Stimulated activated CD4-positive, alpha-beta T cell treated with anti-CD3 and anti-CD28 coated beads, Interleukin-4, amount 100 ng/mL, for 4 hours (primary cell): Measurements from ENCODE around the gene ZNF185.

Experiments
- DNase-seq, 2 experiments: peaks; one replicate each; pipeline ENCODE4 v3.0.0-alpha.2; 2020

The ZNF185 gene

DNA sequence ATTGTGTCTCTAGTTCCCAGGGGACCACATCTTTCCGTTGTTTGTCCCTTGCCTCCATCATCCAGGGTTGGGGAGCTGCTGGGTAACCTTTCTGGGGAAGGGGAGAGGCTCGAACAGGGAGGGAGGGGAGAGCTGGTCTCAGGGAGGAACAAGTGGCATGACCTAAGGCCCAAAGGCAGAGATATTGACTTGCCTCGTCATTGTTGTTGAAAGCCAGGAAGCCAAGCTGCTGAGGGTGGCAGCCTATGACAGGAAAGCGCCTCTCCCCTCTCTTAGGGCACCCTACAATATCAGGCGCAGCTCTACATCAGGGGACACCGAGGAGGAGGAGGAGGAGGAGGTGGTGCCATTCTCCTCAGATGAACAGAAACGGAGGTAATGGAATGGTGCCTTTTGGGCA lies 20.8 kb downstream of the ZNF185 start:
- DNase-seq: no peak

DNA sequence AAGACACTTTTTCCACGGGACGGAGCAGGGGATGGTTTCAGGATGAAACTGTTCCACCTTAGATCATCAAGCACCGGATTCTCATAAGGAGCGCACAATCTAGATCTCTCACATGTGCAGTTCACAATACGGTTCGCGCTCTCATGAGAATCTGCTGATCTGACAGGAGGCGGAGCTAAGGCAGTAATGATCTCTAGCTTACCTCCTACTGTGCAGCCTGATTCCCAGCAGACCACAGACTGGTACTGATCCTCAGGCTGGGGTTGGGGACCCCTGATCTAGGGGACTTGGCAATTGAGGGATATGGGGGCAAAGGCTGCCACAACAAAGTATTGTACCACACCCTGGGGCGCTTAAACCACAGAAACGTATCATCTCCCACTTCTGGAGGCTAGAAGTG lies 25.7 kb downstream of the ZNF185 start:
- DNase-seq: no peak

DNA sequence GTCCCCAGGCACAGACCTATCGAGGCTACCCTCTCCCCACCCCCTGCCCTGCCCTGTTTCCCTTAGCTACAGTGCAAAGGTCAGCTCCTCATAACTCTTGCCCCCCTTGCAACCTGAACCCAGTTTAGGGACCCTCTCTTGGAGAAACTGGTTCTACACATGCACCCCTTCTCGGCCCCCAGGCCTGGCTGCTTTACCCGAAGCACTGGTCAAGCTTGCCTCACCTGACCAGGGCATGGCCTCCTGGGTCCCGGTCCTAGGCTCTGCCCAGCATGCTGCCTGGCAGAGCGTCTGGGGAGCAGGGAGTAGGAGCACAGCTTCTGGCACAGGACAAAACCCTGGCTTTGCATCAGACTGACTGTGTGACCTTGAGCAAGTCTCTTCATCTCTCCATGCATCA lies 28.0 kb downstream of the ZNF185 start:
- DNase-seq: no peak

DNA sequence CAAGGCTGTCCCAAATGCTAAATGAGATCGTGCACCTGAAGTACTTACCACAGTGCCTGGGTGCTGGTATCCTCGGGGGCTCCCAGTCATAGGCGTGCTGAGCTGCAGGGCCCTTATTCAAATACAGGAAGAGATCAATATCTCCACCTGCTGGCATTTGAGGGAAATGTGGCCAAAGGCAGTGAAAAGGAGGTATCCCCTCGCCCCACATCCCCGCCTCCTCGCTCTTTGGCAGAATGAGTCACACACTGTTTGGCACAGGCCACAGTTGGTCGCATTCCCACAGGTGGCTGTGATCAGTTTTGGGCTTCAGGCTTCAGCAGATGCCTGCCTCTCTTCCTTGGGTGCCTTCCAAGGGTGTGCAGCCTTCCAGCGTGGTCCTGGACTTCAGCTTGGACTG lies 28.4 kb downstream of the ZNF185 start:
- DNase-seq: peak; percentile 29 to 57

DNA sequence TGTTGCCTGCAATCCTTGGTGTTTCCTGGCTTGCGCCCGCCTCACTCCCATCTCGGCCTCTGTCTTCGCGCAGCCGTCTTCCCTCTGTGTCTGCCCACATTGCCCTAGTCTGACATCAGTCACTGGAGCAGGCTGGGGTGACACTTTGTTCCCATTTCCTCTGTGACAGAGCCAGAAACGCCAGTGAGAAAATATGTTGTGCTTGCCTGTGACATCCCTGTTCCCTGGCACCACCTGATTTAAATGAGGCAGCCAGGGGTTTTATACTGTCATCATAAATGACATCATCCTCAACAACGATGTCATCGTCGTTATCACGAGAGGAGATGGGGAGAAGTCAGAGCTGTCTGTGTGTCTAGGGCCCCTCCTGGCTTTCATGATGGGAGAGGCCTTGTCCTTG lies 29.1 kb downstream of the ZNF185 start:
- no peak for DNase-seq

DNA sequence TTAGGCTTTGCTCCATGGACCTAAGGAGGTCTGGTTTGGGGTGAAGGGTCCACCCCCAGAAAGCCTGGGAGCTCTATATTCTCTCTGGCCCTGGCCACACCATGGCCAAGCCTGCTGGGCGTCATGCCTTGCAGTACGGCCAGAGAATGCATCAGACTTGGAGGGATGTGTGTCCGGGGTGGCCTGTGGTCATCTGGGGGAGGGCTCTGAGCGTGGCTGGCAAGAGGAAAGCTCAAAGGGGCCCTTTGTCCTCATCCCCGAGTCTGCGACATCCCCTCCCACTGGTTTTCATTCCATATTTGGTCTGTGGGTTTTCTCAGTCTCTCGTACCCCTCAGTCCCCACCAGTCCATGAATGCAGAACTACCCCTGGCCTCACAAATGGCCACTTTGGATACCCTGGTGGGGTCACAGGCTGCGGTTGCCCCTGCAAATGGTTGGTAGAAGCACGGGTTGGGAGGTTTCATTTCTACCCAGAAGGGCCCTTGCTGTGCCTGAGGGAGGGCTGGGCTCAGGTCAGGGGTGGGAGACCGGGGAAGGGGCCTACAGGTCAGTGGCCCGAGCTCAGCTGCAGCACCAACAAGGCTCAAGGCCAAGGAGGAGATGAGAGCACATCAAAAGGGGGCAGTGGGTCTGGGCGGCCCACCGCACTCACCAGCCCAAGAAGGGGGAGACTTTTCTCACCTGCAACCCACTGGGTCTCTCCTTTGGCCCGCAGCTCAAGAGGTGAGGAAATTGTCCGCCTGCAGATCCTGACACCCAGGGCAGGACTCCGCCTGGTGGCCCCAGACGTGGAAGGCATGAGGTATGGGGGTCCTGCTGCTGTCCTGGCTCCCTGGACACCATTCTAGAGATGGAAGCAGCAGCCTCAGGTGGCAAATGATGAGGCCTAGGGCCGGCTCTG lies 30.2 kb downstream of the ZNF185 start:
- no peak for DNase-seq

DNA sequence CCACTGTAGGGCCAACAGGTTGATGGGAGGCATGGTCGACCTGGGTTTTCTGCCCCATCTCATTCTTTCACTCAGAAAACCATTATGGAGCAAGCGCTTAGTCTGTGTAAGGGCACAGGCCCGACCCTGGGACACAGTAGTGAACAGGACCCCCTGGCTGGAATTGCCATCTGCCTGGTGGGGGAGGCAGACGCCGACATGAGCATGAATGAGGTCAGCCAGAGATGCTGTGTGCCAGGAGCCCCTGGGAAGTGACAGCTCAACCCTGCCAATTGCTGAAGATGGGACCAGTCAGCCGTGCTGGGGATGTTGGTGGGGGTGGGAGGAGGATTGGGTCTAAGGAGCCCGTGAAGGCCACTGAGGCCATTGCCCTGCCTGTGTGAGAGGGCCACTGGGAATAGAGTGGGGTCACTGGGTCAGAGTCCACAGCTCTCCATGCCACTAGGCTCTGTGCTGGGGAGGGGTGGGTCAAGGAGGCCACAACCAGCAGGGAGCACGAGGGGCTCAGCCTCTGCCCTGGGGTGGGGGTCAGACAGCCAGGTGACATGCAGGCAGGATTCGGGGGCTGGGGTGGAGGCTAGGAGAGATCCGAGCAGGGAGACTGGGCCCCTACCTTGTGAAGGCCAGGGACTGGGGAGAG lies 31.0 kb downstream of the ZNF185 start:
- DNase-seq: no peak

DNA sequence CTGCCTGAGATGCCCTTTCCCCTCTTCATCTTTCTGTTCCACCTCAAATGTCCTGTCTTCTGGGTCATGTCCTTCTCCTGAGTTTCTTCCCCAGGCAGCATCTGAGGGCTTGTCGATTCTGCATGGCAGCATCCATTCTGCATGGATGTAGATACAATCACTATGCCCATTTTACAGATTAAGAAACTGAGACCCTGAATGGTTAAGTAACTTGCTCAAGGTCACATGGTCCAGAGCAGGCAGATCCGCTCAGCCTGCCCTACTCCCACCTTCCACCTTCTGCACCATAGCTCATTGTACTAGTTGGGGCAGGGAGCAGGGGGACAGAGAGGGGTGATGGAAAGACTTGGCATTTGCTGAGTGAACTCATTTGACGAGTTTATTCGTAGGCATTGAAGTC lies 32.0 kb downstream of the ZNF185 start:
- DNase-seq: no peak

DNA sequence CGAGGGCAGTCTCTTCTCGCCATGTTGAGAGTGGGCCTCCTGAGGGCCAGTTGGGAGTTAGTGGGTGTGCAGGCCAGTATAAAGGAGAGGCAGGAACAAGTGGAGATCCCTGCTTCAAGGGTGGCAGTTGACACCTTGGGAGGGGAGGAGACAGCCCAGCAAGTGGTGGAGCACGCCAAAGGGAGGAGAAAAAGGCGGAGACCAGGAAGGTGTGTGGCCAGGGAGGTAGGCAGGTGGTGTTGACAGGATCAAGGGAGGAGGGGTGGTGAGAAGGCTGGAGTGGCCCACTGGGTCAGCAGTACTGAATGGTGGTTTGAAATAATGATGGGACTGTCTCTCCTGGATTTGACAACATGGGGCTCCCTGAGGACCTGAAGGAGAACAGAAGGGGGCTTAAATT lies 32.6 kb downstream of the ZNF185 start:
- no peak for DNase-seq

DNA sequence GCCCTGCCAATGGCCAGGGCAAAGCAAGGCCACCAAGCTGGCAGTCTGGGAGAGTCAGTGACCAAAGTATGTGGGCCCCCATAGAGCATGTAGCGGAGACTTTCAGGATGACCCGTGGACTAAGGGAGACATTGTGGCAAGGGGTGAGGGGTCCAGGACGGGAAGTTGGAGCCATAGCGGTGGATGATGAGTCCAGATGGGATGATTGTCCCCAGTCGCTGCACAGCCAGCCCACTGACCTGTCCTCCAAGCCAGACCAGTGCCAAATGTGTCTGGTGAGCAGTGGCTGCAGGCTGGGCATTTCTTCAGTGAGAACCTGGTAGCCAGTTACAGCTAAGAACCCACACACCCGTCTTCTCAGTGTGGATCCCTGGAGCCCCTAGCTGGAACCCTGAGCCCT lies 34.3 kb downstream of the ZNF185 start:
- no peak for DNase-seq

DNA sequence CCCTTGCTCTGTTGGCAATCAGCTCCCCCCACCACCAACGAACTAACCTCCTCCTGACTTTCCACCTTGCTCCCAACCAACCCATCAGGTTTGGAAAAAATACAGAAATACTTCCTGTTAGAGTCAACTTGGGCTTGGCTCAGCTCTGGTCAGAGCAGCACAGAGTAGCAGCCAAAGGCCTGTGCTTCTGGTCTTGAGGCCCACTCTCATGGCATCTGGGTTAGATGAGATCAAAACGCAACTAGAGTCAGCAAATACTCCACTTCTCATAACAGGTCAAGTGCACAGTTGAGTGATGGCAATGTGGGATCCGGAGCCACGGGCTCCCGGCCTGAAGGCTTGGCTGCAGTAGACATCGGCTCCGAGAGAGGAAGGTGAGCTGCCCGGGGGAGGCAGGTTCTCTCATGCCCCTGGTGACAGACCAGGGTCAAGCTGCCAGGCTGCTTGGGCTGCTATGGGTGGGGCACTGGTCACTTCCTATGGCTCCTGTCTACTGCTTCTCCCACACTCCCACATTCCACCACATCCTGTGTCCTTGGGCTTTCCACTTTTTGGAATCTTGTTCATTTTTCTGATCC lies 34.8 kb downstream of the ZNF185 start:
- DNase-seq: no peak

DNA sequence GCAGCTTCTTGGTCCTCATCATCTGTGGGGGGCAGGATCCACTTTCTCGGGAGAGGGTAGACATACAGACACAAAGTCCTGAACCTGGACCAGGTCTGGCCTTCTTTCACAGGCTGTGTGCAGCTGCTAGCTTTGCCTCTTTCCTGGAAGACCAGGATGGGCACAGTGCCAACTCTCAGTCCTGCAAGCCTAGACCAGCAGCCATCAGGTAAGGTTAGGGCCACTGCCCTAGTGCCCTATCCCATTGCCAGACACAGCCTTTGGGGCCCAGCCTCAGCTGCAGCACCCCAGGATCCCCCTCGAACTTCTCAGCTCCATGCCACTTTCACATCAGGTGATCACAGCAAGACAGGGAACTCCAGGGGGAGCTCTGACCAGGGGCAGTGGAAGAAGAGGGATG lies 38.4 kb downstream of the ZNF185 start:
- DNase-seq: no peak

DNA sequence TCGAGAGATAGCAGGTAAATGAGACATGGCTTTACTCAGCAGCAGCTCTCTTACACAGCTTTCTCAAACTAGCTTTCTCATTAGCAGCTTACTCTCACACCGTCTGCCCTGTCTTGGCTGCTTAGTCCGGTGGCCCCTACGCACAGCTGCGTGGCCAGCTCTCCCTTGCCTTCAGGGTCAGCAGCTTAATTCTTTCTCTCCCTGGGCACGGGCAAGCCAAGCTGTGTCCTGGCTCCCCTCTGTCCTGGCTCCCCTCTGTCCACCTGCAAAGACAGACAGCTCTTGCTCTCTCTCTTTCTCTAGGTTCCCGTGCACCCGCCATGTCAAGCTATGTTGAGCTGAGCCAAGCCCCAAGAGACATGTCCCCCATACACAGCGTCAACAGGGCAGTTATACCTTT lies 39.4 kb downstream of the ZNF185 start:
- DNase-seq: no peak

DNA sequence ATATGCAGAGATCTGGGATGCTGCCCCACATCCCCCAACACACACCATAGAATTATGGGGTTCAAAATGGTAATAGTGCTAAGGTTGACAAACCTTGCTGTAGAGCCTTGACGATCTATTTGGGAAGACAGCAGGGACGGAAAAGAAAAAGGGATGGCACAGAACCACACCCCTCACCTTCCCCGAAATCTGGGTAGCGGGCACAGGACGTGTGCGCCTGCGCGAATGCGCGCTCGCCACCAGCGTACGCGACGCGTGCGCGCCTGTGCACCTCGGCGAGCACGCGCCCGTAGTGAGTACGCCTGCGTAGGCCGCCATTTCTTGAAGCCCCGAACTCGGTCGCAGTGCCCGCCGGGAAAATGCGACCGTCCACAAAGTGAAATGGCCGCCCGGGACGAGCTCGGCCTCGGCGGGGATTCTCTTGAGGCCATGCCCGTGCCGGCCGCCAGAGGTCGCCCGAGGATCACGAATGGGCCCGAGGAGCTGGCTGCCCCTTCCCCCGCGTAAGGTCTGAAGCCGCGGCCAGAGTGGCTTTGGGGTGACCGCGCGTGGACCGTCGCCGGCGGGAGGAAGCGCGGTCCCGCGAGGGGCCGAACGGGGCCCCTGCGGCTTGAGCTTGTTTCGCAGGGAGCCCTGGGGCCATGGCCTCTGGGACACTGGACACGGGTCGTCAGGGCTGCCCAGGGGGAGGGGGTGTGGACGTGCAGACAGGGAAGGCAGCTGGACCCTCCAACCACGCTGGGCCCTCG lies 43.6 kb downstream of the ZNF185 start:
- DNase-seq: peak; percentile 82 to 88

DNA sequence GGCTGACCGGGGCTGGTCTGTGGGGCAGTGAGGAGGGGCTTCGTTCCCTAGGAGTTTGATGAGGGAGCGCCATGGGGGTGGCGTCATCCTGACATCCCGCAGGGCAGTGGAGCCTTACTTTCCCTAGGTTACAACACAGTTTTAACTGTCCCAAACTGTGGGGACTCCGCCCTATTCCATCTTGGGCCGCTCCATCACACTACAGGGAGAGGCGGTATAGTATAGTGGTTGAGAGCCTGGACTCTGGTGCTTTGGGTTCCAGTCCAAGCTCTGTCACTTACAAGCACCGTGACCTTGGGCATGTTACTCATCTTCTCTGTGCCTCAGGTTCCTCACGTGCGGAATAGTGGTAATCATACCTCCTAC lies 44.2 kb downstream of the ZNF185 start:
- no peak for DNase-seq

DNA sequence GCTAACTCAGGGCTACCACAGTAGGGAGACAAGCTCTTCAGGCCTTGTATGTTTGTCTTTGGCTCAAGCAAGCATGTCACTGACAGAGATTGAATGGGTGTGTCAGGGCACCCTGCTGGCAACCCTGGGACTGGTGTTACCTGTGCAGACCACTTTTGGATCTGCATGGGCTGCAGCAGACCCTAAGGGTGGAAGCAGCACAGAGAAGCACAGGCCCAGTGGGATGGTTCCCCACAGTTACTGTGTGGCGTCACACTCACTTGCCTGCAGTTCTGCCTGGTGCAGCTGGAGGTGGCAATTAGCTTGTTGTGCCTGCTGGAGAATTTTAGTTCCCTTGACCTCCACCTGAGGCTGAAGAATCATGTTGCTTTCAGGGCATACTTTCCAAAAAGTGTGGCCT lies 46.0 kb downstream of the ZNF185 start:
- DNase-seq: no peak

DNA sequence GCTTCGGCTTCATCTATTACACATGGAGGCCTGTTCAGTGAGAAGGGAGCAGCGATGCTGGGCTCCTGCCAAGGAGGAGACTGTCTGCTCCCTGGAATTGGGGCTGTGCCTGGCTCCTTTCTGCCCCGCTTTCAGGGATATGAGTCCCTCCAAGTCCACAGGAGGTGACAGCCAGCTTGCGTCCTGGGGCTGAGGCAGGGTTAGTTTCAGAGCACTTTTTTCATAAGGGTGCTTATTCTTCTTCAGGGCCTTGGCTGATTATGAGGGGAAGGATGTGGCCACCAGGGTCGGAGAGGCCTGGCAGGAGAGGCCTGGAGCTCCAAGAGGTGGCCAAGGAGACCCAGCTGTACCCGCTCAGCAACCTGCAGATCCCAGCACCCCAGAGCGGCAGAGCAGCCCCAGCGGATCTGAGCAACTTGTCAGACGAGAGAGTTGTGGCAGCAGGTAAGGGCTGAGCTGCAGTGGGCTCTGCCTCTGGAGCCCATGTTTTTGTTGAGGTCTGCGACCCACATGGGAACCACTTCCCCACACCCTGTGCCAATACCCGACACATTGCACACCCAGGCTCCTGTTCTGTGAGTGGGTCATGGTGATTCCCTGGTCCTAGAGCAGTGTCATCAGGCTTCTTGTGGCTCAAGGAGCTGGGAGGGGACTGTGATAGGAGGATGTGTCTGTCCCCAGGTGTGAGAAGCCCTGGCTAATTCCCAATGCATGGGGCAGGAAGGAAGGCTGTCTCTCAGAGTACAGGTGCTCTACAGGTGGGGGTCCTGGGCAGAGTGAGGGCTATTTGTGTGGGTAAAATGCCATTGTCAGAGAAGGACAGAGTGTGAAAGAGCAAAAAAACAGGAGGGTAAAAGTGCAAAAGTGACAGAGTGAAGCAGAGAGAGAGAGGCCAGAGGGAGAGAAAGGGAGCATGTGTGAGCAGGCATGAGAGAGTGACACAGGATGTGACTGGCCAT lies 47.4 kb downstream of the ZNF185 start:
- no peak for DNase-seq

DNA sequence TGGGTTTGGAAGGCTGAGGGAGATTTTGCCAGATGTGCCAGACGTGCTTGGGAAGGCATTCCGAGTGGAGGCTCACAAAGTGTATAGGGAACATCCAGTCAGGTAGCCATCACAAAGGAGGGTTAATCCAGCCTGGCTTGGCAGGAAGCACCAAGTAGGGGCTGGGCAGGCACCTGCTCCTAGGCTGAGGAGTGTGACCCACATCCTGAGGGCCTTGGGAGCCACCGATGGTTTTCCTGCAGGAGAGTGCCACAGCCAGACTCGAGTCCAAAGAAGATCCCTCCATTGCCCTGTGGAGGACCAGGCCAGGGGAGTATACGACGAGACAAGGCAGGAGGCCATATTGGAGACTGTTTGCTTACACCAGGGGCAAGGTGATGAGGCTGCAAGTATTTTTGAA lies 48.8 kb downstream of the ZNF185 start:
- no peak for DNase-seq
